ENCODE results near the gene BRAF. TPM values are rescaled to one million over a fixed set of nuclear protein-coding genes. Genes with fewer than 3 reads are reported as not detected.
A peak's percentile ranks its signal among the peaks of the same experiment; 100 is the strongest.
"Not testable (repeated sequence)": the region's sequence is repeated elsewhere in the genome, so short reads cannot be mapped to it uniquely, and the experiment has no call there.

BRAF gene
- total and polyA plus RNA-seq, 4 donors: 4.1 to 55.5 (median 29.9) TPM

DNA sequence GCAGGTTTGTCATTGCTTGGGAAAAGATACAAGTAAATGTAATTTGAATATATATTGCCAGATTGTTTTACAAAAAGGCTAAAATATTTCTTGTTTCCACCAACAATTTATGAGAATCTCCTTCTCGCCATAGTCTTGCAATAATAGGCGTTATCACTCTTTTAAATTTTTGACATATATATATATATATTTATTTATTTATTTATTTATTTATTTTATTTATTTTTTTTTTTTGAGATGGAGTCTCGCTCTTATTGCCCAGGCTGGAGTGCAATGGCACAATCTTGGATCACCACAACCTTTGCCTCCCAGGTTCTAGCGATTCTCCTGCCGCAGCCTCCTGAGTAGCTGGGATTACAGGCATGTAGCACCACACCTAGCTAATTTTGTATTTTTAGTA is 17.5 kb upstream of the BRAF start:
- intact Hi-C loops (cut with DNase I); H3K4me3 ChIP-seq (ENCODE audit: low read length in 2 of 2); ATAC-seq (ENCODE audit: low FRiP score); H3K36me3 ChIP-seq (ENCODE audit: control insufficient read depth in 1 of 2, insufficient read depth in 2 of 2, low read length in 1 of 2); H3K27me3 ChIP-seq (ENCODE audit: control insufficient read depth in 1 of 2, insufficient read depth in 2 of 2, low read length in 1 of 2); H3K4me1 ChIP-seq (ENCODE audit: control insufficient read depth in 1 of 2, insufficient read depth in 2 of 2, low read length in 2 of 2); DNase-seq; H3K27ac ChIP-seq (ENCODE audit: low read depth in 1 of 2, low read length in 2 of 2); H3K9me3 ChIP-seq (ENCODE audit: control insufficient read depth, low read length): not testable (repeated sequence)
- 93 to 95% methylated on average over 5 of the region's 5 CpGs for WGBS, 2 donors

- no peaks in the 10 kb centered on the region for H3K36me3 ChIP-seq (ENCODE audit: control insufficient read depth in 1 of 2, insufficient read depth in 2 of 2, low read length in 1 of 2)
- no peaks in the 10 kb centered on the region for H3K4me1 ChIP-seq (ENCODE audit: control insufficient read depth in 1 of 2, insufficient read depth in 2 of 2, low read length in 2 of 2)
- H3K9me3 ChIP-seq (ENCODE audit: control insufficient read depth, low read length): no peaks in the 10 kb centered on the region
- 61 to 72% methylated on average over 1 of the region's 1 CpG for WGBS, 2 donors
- H3K27ac ChIP-seq (ENCODE audit: low read depth in 1 of 2, low read length in 2 of 2): no peak overlapping the region
- H3K4me3 ChIP-seq (ENCODE audit: low read length in 2 of 2): no peak overlapping the region
- no peaks in the 10 kb centered on the region for H3K27me3 ChIP-seq (ENCODE audit: control insufficient read depth in 1 of 2, insufficient read depth in 2 of 2, low read length in 1 of 2)
- intact Hi-C loops (cut with DNase I): no loop called here
- DNase-seq (no peak), ATAC-seq (ENCODE audit: low FRiP score) (no peak)
Observed at GRCh38 chr7:140940898-140941297, 16.2 kb upstream of the BRAF start.

- no peaks in the 10 kb centered on the region for H3K36me3 ChIP-seq (ENCODE audit: control insufficient read depth in 1 of 2, insufficient read depth in 2 of 2, low read length in 1 of 2)
- H3K4me3 ChIP-seq (ENCODE audit: low read length in 2 of 2): no peak overlapping the region
- ATAC-seq (ENCODE audit: low FRiP score) (no peak), DNase-seq (no peak)
- H3K4me1 ChIP-seq (ENCODE audit: control insufficient read depth in 1 of 2, insufficient read depth in 2 of 2, low read length in 2 of 2): no peaks in the 10 kb centered on the region
- intact Hi-C loops (cut with DNase I): no loop called here
- H3K27me3 ChIP-seq (ENCODE audit: control insufficient read depth in 1 of 2, insufficient read depth in 2 of 2, low read length in 1 of 2): no peaks in the 10 kb centered on the region
- H3K9me3 ChIP-seq (ENCODE audit: control insufficient read depth, low read length): no peaks in the 10 kb centered on the region
- no peak overlapping the region for H3K27ac ChIP-seq (ENCODE audit: low read depth in 1 of 2, low read length in 2 of 2)
- WGBS, 2 donors: 73 to 91% methylated on average over 3 of the region's 3 CpGs
Observed at GRCh38 chr7:140937702-140938264, 13.1 kb upstream of the BRAF start.

- no peak overlapping the region for H3K4me3 ChIP-seq (ENCODE audit: low read length in 2 of 2)
- no peak for ATAC-seq (ENCODE audit: low FRiP score)
- H3K9me3 ChIP-seq (ENCODE audit: control insufficient read depth, low read length): no peaks in the 10 kb centered on the region
- H3K4me1 ChIP-seq (ENCODE audit: control insufficient read depth in 1 of 2, insufficient read depth in 2 of 2, low read length in 2 of 2): no peaks in the 10 kb centered on the region
- intact Hi-C loops (cut with DNase I): loop anchor here (5.0 to 10.0 kb wide), 3 partner anchors 86 to 234 kb away; partner anchors contain the start of genes MRPS33 (in 1 of the 2) and NDUFB2 (in 1 of the 2)
- no peaks in the 10 kb centered on the region for H3K27me3 ChIP-seq (ENCODE audit: control insufficient read depth in 1 of 2, insufficient read depth in 2 of 2, low read length in 1 of 2)
- H3K36me3 ChIP-seq (ENCODE audit: control insufficient read depth in 1 of 2, insufficient read depth in 2 of 2, low read length in 1 of 2): no peaks in the 10 kb centered on the region
- H3K27ac ChIP-seq (ENCODE audit: low read depth in 1 of 2, low read length in 2 of 2): no peak overlapping the region
- no peak for DNase-seq
- 75 to 78% methylated on average over 4 of the region's 4 CpGs for WGBS, 2 donors
Observed at GRCh38 chr7:140928491-140929309, 4.0 kb upstream of the BRAF start.

DNA sequence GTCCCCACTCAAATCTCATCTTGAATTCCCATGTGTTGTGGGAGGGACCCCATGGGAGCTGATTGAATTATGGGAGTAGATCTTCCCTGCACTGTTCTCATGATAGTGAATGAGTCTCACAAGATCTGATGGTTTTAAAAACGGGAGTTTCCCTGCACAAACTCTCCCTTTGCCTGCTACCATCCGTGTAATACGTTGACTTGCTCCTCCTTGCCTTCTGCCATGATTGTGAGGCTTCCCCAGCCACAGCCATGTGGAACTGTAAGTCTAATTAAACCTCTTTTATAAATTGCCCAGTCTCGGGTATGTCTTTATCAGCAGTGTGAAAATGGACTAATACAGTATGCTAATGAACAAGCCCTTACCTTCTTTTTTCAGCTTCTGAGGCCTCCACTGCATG is 3.2 kb upstream of the BRAF start:
- not testable (repeated sequence) for H3K27ac ChIP-seq (ENCODE audit: low read depth in 1 of 2, low read length in 2 of 2); H3K4me3 ChIP-seq (ENCODE audit: low read length in 2 of 2); H3K27me3 ChIP-seq (ENCODE audit: control insufficient read depth in 1 of 2, insufficient read depth in 2 of 2, low read length in 1 of 2); H3K9me3 ChIP-seq (ENCODE audit: control insufficient read depth, low read length); DNase-seq; H3K4me1 ChIP-seq (ENCODE audit: control insufficient read depth in 1 of 2, insufficient read depth in 2 of 2, low read length in 2 of 2); ATAC-seq (ENCODE audit: low FRiP score); H3K36me3 ChIP-seq (ENCODE audit: control insufficient read depth in 1 of 2, insufficient read depth in 2 of 2, low read length in 1 of 2)
- intact Hi-C loops (cut with DNase I): loop anchor here (5.0 to 10.0 kb wide), 3 partner anchors 87 to 233 kb away; partner anchors contain the start of genes MRPS33 (in 1 of the 2) and NDUFB2 (in 1 of the 2)
- WGBS, 2 donors: 80 to 82% methylated on average over 4 of the region's 4 CpGs

DNA sequence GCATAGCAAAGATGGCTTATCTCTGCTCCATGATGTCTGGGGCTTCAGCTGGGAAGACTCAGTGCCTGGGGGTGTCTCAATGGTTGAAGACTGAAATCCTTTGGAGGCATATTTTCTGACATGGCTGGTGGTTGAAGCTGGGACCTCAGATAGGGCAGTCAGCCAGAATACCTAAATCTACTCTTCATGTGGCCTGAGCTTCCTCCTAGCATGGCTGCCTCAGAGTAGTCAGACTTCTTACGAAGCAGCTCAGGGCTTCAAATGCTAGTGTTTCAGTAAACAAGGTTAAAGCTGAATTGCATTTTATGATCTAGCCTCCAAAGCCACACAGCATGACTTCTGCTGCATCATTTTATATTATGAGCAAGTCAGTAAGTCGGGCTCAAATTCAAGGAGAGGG is 2.6 kb upstream of the BRAF start:
- intact Hi-C loops (cut with DNase I): loop anchor here (5.0 to 10.0 kb wide), 3 partner anchors 87 to 233 kb away; partner anchors contain the start of genes MRPS33 (in 1 of the 2) and NDUFB2 (in 1 of the 2)
- ATAC-seq (ENCODE audit: low FRiP score) (no peak), DNase-seq (no peak)
- no peak overlapping the region for H3K27ac ChIP-seq (ENCODE audit: low read depth in 1 of 2, low read length in 2 of 2)
- H3K27me3 ChIP-seq (ENCODE audit: control insufficient read depth in 1 of 2, insufficient read depth in 2 of 2, low read length in 1 of 2): no peaks in the 10 kb centered on the region
- H3K9me3 ChIP-seq (ENCODE audit: control insufficient read depth, low read length): no peaks in the 10 kb centered on the region
- no peaks in the 10 kb centered on the region for H3K36me3 ChIP-seq (ENCODE audit: control insufficient read depth in 1 of 2, insufficient read depth in 2 of 2, low read length in 1 of 2)
- 95% methylated on average over 2 of the region's 2 CpGs for WGBS, 2 donors
- no peak overlapping the region for H3K4me3 ChIP-seq (ENCODE audit: low read length in 2 of 2)
- H3K4me1 ChIP-seq (ENCODE audit: control insufficient read depth in 1 of 2, insufficient read depth in 2 of 2, low read length in 2 of 2): no peaks in the 10 kb centered on the region

DNA sequence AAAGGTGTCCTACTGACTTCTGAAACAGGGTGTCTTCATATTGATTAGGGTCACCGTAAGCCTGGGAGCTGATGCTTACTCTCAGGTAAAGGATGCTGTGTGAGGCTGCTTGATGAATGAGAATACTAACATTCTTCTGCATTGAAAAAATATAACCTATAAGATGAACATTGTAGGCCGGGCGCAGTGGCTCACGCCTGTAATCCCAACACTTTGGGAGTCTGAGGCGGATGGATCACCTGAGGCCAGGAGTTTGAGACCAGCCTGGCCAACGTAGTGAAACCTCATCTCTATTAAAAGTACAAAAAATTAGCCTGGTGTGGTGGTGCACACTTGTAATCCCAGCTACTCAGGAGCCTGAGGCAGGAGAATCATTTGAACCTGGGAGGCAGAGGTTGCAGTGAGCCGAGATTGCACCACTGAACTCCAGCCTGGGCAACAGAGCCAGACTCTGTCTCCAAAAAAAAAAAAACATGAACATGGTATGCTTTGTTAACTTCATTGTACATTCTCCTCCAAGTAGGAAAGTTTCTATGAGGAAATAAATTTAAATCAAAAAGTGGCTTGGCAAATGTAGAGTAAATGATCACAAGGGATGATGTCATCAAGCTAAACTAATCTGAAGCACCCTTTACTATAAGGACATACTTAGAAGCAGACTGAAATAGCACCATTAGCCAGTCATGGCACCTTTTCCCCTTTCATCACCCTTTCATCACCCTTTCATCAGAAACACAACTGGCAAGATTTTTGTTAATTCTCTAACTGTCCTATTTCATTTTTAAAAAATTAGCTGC is 1.5 kb upstream of the BRAF start:
- intact Hi-C loops (cut with DNase I): loop anchor here (5.0 to 10.0 kb wide), 3 partner anchors 89 to 231 kb away; partner anchors contain the start of genes MRPS33 (in 1 of the 2) and NDUFB2 (in 1 of the 2)
- no peak overlapping the region for H3K4me3 ChIP-seq (ENCODE audit: low read length in 2 of 2)
- H3K4me1 ChIP-seq (ENCODE audit: control insufficient read depth in 1 of 2, insufficient read depth in 2 of 2, low read length in 2 of 2): no peaks in the 10 kb centered on the region
- no peaks in the 10 kb centered on the region for H3K36me3 ChIP-seq (ENCODE audit: control insufficient read depth in 1 of 2, insufficient read depth in 2 of 2, low read length in 1 of 2)
- H3K27ac ChIP-seq (ENCODE audit: low read depth in 1 of 2, low read length in 2 of 2): no peak overlapping the region
- 95 to 97% methylated on average over 7 of the region's 7 CpGs for WGBS, 2 donors
- no peaks in the 10 kb centered on the region for H3K9me3 ChIP-seq (ENCODE audit: control insufficient read depth, low read length)
- ATAC-seq (ENCODE audit: low FRiP score) (no peak), DNase-seq (no peak)
- H3K27me3 ChIP-seq (ENCODE audit: control insufficient read depth in 1 of 2, insufficient read depth in 2 of 2, low read length in 1 of 2): no peaks in the 10 kb centered on the region

DNA sequence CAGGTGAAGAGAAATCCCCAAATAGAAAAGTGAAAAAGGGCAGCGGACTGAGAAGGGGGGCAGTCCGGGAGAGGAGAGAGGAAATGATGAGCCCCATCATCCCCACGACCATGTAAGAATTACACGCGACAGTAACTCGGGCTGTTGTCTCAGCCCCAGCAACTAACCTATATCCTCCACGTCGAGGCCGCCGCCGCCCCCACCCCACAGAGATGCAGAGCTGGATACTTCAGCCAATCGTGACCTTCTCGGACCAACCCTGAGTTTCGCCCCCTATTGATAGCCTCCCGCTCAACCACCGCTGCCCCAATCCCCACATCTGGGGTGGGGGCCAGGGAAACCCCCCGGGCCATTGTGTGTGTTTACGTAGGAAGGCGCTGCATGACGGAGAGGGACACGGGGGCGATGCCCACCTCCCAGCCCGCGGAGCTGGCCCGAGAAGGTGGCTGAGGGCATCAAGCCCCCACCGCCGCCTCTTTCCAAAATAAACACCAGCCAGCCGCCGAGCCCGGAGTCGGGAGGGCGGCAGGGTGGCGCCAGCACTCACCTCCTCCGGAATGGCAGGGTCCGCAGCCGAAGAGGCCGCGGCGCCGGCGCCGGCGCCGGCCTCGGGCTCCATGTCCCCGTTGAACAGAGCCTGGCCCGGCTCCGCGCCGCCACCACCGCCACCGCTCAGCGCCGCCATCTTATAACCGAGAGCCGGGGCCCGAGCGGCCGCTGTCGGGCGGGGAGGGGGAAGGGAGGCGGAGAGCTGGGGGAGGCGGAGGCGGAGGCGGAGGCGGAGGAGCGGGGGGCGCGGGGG is 509 bp downstream of the BRAF start:
- H3K4me3 ChIP-seq (ENCODE audit: low read length in 2 of 2): peak overlapping the region; percentile 93 to 99
- DNase-seq (peak; percentile 85 to 93), ATAC-seq (ENCODE audit: low FRiP score) (peak; percentile 88)
- 1% methylated on average over 53 to 69 of the region's 69 CpGs for WGBS, 2 donors
- H3K36me3 ChIP-seq (ENCODE audit: control insufficient read depth in 1 of 2, insufficient read depth in 2 of 2, low read length in 1 of 2): no peaks in the 10 kb centered on the region
- no peaks in the 10 kb centered on the region for H3K27me3 ChIP-seq (ENCODE audit: control insufficient read depth in 1 of 2, insufficient read depth in 2 of 2, low read length in 1 of 2)
- no peaks in the 10 kb centered on the region for H3K4me1 ChIP-seq (ENCODE audit: control insufficient read depth in 1 of 2, insufficient read depth in 2 of 2, low read length in 2 of 2)
- intact Hi-C loops (cut with DNase I): loop anchor here (10.0 kb wide), 2 partner anchors 91 to 229 kb away; partner anchors contain the start of genes MRPS33 (in 1 of the 2) and NDUFB2 (in 1 of the 2)
- peak overlapping the region; percentile 90 to 99 for H3K27ac ChIP-seq (ENCODE audit: low read depth in 1 of 2, low read length in 2 of 2)
- H3K9me3 ChIP-seq (ENCODE audit: control insufficient read depth, low read length): no peaks in the 10 kb centered on the region

Data from aorta (tissue), 5 donors.